IMR-90 (cell line): ENCODE results near the gene AGAP1. TPM values are rescaled to one million over a fixed set of nuclear protein-coding genes. Genes with fewer than 3 reads are reported as not detected.

Source experiments
- ATAC-seq: fragments of 200-7000 bp; cut with Tn5 transposase; 2 replicates; pipeline ENCODE4 v1.9.1; 2020; ENCODE audit warnings: low read depth, mild to moderate bottlenecking, moderate library complexity
- BruUV-seq: library from RNA; stranded (reverse); fragments of 400-500 nt; replicated peaks from 2 replicates; lab custom pipeline; 2021; lab: Mats Ljungman, UMichigan
- CTCF ChIA-PET: fragments of 300-600 bp; formaldehyde crosslinking; extraction: SDS; loops from one replicate; lab custom pipeline; 2021; ENCODE audit warnings: antibody characterized with exemption; lab: Yijun Ruan, JAX
- POLR2A ChIA-PET: fragments of 300-600 bp; sonication (Branson Sonifier 250); formaldehyde crosslinking; loops from one replicate; lab custom pipeline; 2022; ENCODE audit warnings: antibody characterized with exemption; ENCODE audit not compliant: unreplicated experiment; lab: Charles Lee
- DNase-seq: peaks from one replicate; pipeline ENCODE4 v3.0.0; 2013
- H2AFZ ChIP-seq: replicated peaks from 2 replicates; pipeline ENCODE3; 2013; ENCODE audit warnings: low read length, mild to moderate bottlenecking; ENCODE audit not compliant: poor library complexity
- H2AK5ac ChIP-seq: 2 replicates; pipeline ENCODE4 v1.6.1; 2013; ENCODE audit warnings: low read depth, low read length, inconsistent platforms
- H2AK9ac ChIP-seq: replicated peaks from 2 replicates; pipeline ENCODE3; 2013; ENCODE audit warnings: mild to moderate bottlenecking, low read depth, low read length, moderate library complexity; ENCODE audit not compliant: poor library complexity
- H2BK120ac ChIP-seq: 2 replicates; pipeline ENCODE4 v1.6.1; 2013; ENCODE audit warnings: low read depth, low read length, inconsistent platforms
- H2BK15ac ChIP-seq: 3 replicates; pipeline ENCODE4 v1.6.1; 2013; ENCODE audit warnings: low read depth, low read length, inconsistent platforms
- H2BK20ac ChIP-seq: 2 replicates; pipeline ENCODE4 v1.6.1; 2013; ENCODE audit warnings: low read depth, mild to moderate bottlenecking, inconsistent platforms, low read length, moderate library complexity
- H2BK5ac ChIP-seq: 2 replicates; pipeline ENCODE4 v1.6.1; 2013; ENCODE audit warnings: mild to moderate bottlenecking, low read depth, low read length, inconsistent platforms; ENCODE audit not compliant: poor library complexity, severe bottlenecking
- H3K14ac ChIP-seq: replicated peaks from 2 replicates; pipeline ENCODE4 v1.6.1; 2013; ENCODE audit warnings: low read depth, low read length, inconsistent platforms
- H3K18ac ChIP-seq: 2 replicates; pipeline ENCODE4 v1.6.1; 2013; ENCODE audit warnings: low read depth, low read length, control low read depth
- H3K23ac ChIP-seq: 2 replicates; pipeline ENCODE4 v1.6.1; 2013; ENCODE audit warnings: low read depth, low read length, inconsistent platforms
- H3K27ac ChIP-seq: 2 replicates; pipeline ENCODE4 v1.5.1; 2013; ENCODE audit warnings: mild to moderate bottlenecking, control low read depth, low read length; ENCODE audit not compliant: insufficient read depth
- H3K27me3 ChIP-seq: 2 replicates; pipeline ENCODE4 v1.6.1; 2013; ENCODE audit warnings: low read length; ENCODE audit not compliant: control insufficient read depth, insufficient read depth
- H3K36me3 ChIP-seq: 2 replicates; pipeline ENCODE4 v1.6.1; 2013; ENCODE audit warnings: low read length, mixed read lengths; ENCODE audit not compliant: control insufficient read depth, insufficient read depth
- H3K4ac ChIP-seq: 2 replicates; pipeline ENCODE4 v1.6.1; 2013; ENCODE audit warnings: low read depth, low read length, inconsistent platforms
- H3K4me1 ChIP-seq: 2 replicates; pipeline ENCODE4 v1.6.1; 2013; ENCODE audit warnings: low read length, mixed read lengths; ENCODE audit not compliant: control insufficient read depth, insufficient read depth
- H3K4me2 ChIP-seq: 2 replicates; pipeline ENCODE4 v1.6.1; 2013; ENCODE audit warnings: low read depth, mild to moderate bottlenecking, control low read depth, low read length, moderate library complexity
- H3K4me3 ChIP-seq: 2 replicates; pipeline ENCODE4 v1.5.1; 2013; ENCODE audit warnings: low read depth, mild to moderate bottlenecking, control low read depth, low read length, moderate library complexity; ENCODE audit not compliant: insufficient read depth
- H3K56ac ChIP-seq: 2 replicates; pipeline ENCODE4 v1.6.1; 2013; ENCODE audit warnings: low read length, inconsistent platforms; ENCODE audit not compliant: insufficient read depth; ENCODE audit errors: extremely low read depth
- H3K79me1 ChIP-seq, 2 experiments: 2 replicates each; pipeline ENCODE4 v1.6.1; 2013; ENCODE audit warnings: low read length in 2 of 2, inconsistent platforms in 1 of 2, low read depth in 1 of 2
- H3K9ac ChIP-seq: 2 replicates; pipeline ENCODE4 v1.6.1; 2013; ENCODE audit warnings: low read depth, low read length, control low read depth
- H3K9me1 ChIP-seq: 2 replicates; pipeline ENCODE4 v1.6.1; 2013; ENCODE audit warnings: low read length, inconsistent platforms; ENCODE audit not compliant: insufficient read depth
- H3K9me3 ChIP-seq: 2 replicates; pipeline ENCODE4 v1.6.1; 2013; ENCODE audit warnings: low read length; ENCODE audit not compliant: control insufficient read depth, insufficient read depth
- H4K20me1 ChIP-seq: 2 replicates; pipeline ENCODE4 v1.6.1; 2013; ENCODE audit warnings: low read length, inconsistent platforms; ENCODE audit not compliant: insufficient read depth
- H4K5ac ChIP-seq: 2 replicates; pipeline ENCODE4 v1.6.1; 2013; ENCODE audit warnings: mild to moderate bottlenecking, low read depth, low read length, control low read depth
- H4K8ac ChIP-seq, 2 experiments: 2 replicates each; pipeline ENCODE4 v1.6.1; 2013; ENCODE audit warnings: low read depth in 2 of 2, low read length in 2 of 2, control low read depth in 1 of 2, inconsistent platforms in 1 of 2
- H4K91ac ChIP-seq: 2 replicates; pipeline ENCODE4 v1.6.1; 2013; ENCODE audit warnings: low read depth, low read length, inconsistent platforms; ENCODE audit not compliant: insufficient read depth
- BHLHE40 ChIP-seq: fragments of 150-350 bp; IDR thresholded peaks from 2 replicates; pipeline ENCODE4 v1.6.1; 2016; ENCODE audit warnings: mild to moderate bottlenecking, low read depth, low read length
- CEBPB ChIP-seq: IDR thresholded peaks from 2 replicates; pipeline ENCODE4 v1.6.1; 2012; ENCODE audit warnings: low read depth, low read length, improper control_type of control experiment
- CHD1 ChIP-seq: IDR thresholded peaks from 2 replicates; pipeline ENCODE4 v1.6.1; 2012; ENCODE audit warnings: low read depth, low read length, improper control_type of control experiment
- ELK1 ChIP-seq: fragments of 150-350 bp; IDR thresholded peaks from 2 replicates; pipeline ENCODE4 v1.6.1; 2016; ENCODE audit warnings: low read depth, mild to moderate bottlenecking, low read length, moderate library complexity, borderline replicate concordance
- FOS ChIP-seq: fragments of 150-350 bp; IDR thresholded peaks from 2 replicates; pipeline ENCODE4 v1.6.1; 2016; ENCODE audit warnings: low read depth, low read length
- MAFK ChIP-seq: IDR thresholded peaks from 2 replicates; pipeline ENCODE4 v1.6.1; 2012; ENCODE audit warnings: low read depth, low read length, improper control_type of control experiment
- MAZ ChIP-seq: IDR thresholded peaks from 2 replicates; pipeline ENCODE4 v1.6.1; 2012; ENCODE audit warnings: low read depth, mild to moderate bottlenecking, low read length, improper control_type of control experiment, moderate library complexity, borderline replicate concordance
- MXI1 ChIP-seq: IDR thresholded peaks from 2 replicates; pipeline ENCODE4 v1.6.1; 2012; ENCODE audit warnings: low read depth, mild to moderate bottlenecking, low read length, moderate library complexity, borderline replicate concordance
- NFE2L2 ChIP-seq: fragments of 150-350 bp; IDR thresholded peaks from 2 replicates; pipeline ENCODE4 v1.6.1; 2016; ENCODE audit warnings: low read depth, mild to moderate bottlenecking, low read length
- POLR2A ChIP-seq: IDR thresholded peaks from 2 replicates; pipeline ENCODE4 v1.6.1; 2012; ENCODE audit warnings: mild to moderate bottlenecking, low read depth, low read length
- RAD21 ChIP-seq: IDR thresholded peaks from 2 replicates; pipeline ENCODE4 v1.6.1; 2012; ENCODE audit warnings: low read length, improper control_type of control experiment
- RCOR1 ChIP-seq: IDR thresholded peaks from 2 replicates; pipeline ENCODE4 v1.6.1; 2012; ENCODE audit warnings: mild to moderate bottlenecking, low read length, improper control_type of control experiment; ENCODE audit not compliant: insufficient replicate concordance
- RFX5 ChIP-seq: IDR thresholded peaks from 2 replicates; pipeline ENCODE4 v1.8.0; 2012; ENCODE audit warnings: low read depth, mild to moderate bottlenecking, low read length, moderate library complexity
- SMC3 ChIP-seq: fragments of 150-350 bp; IDR thresholded peaks from 2 replicates; pipeline ENCODE4 v1.6.1; 2016; ENCODE audit warnings: low read depth, mild to moderate bottlenecking, antibody characterized with exemption, low read length, moderate library complexity
- WGBS, 2 experiments: methylation state at CpG; one replicate each; pipeline versions ENCODE4 v1.1.5 to v1.1.7; 2013; ENCODE audit warnings: missing lambda C conversion rate in 2 of 2; ENCODE audit not compliant: insufficient read length in 1 of 2; ENCODE audit errors: extremely low coverage in 2 of 2; 5-methylcytosine and 5-hydroxymethylcytosine counted together
- dilution Hi-C: fragments of 300-500 bp; cut with HindIII; formaldehyde crosslinking; loops from one replicate; pipeline ENCODE4 v1.14.3; 2018; ENCODE audit warnings: low sequenced_read_pairs; ENCODE audit not compliant: unreplicated experiment
- in situ Hi-C: fragments of 300-500 bp; cut with MboI; formaldehyde crosslinking; loops from 3 replicates; pipeline ENCODE4 v1.14.3; 2019; ENCODE audit warnings: low sequenced_read_pairs, inconsistent platforms, mixed read lengths
- intact Hi-C: fragments of 100-400 bp; cut with micrococcal nuclease; formaldehyde crosslinking; loops from 2 replicates; pipeline ENCODE4 v1.10.0; 2022
- polyA plus RNA-seq, 3 experiments: library from polyadenylated mRNA; depleted of rRNA; stranded (reverse); fragments of >200 nt; gene quantifications; 2 replicates each; pipeline ENCODE4 v1.2.3, GENCODE V29; 2012; ENCODE audit warnings: low replicate concordance in 1 of 3
- total RNA-seq: library from RNA; depleted of rRNA; stranded (reverse); fragments of >200 nt; gene quantifications from 2 replicates; pipeline ENCODE4 v1.2.3, GENCODE V29; 2012
- TF ChIP-seq, protein P1 (sequence below): conservative IDR thresholded peaks from 2 replicates; pipeline ENCODE4 v1.5.1; 2012; ENCODE audit warnings: mild to moderate bottlenecking, low read depth, low read length, improper control_type of control experiment
- TF ChIP-seq, protein P2 (sequence below): fragments of 150-350 bp; IDR thresholded peaks from 2 replicates; pipeline ENCODE4 v1.6.1; 2017; ENCODE audit warnings: mild to moderate bottlenecking, antibody characterized with exemption, low read length, low read depth

AGAP1 gene
- total and polyA plus RNA-seq, 2 of the 4 experiments (the other 2 are of a cell fraction): 15.1 to 16.4 TPM

DNA sequence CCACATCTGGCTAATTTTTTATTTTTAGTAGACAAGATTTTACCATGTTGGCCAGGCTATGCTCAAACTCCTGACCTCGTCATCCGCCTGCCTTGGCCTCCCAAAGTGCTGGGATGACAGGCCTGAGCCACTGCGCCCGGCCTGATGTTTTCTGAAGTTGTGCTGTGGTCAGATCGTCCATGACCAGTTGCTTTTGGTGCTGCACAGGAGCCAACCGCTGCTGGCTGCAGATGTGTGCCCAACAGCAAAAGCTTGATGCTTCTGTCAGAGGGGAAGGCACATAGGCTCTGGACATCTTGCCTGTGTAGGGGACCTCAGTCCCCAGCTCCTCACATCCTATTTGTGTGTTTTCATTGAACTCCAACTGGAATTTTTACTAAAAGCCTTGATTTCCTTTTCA, 218.3 kb downstream of the AGAP1 start:
- no peak overlapping the region for H3K4me3 ChIP-seq
- H3K27ac ChIP-seq: no peak overlapping the region
- H3K9ac ChIP-seq: no peak overlapping the region
- H3K27me3 ChIP-seq: no peaks in the 10 kb centered on the region
- H3K4ac ChIP-seq: no peak overlapping the region
- DNase-seq (no peak), ATAC-seq (no peak)
- POLR2A ChIA-PET: no interaction called here
- intact Hi-C loops (no loop called here), in situ Hi-C loops (no loop called here), dilution Hi-C loops (no loop called here)
- CTCF ChIA-PET: no interaction called here
- H2BK5ac ChIP-seq: no peak overlapping the region
- no peak overlapping the region for H4K5ac ChIP-seq
- H2BK20ac ChIP-seq: no peak overlapping the region
- no peak for TF ChIP-seq MXI1
- TF ChIP-seq SMC3: no peak
- TF ChIP-seq POLR2A: no peak
- no peak for TF ChIP-seq CHD1
- no peak for TF ChIP-seq MAZ
- TF ChIP-seq, protein P1, sequence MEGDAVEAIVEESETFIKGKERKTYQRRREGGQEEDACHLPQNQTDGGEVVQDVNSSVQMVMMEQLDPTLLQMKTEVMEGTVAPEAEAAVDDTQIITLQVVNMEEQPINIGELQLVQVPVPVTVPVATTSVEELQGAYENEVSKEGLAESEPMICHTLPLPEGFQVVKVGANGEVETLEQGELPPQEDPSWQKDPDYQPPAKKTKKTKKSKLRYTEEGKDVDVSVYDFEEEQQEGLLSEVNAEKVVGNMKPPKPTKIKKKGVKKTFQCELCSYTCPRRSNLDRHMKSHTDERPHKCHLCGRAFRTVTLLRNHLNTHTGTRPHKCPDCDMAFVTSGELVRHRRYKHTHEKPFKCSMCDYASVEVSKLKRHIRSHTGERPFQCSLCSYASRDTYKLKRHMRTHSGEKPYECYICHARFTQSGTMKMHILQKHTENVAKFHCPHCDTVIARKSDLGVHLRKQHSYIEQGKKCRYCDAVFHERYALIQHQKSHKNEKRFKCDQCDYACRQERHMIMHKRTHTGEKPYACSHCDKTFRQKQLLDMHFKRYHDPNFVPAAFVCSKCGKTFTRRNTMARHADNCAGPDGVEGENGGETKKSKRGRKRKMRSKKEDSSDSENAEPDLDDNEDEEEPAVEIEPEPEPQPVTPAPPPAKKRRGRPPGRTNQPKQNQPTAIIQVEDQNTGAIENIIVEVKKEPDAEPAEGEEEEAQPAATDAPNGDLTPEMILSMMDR: no peak
- no peak for TF ChIP-seq RCOR1
- no peak for TF ChIP-seq NFE2L2
- no peak for TF ChIP-seq MAFK
- TF ChIP-seq CEBPB: no peak
- TF ChIP-seq ELK1: no peak
- TF ChIP-seq, protein P2, sequence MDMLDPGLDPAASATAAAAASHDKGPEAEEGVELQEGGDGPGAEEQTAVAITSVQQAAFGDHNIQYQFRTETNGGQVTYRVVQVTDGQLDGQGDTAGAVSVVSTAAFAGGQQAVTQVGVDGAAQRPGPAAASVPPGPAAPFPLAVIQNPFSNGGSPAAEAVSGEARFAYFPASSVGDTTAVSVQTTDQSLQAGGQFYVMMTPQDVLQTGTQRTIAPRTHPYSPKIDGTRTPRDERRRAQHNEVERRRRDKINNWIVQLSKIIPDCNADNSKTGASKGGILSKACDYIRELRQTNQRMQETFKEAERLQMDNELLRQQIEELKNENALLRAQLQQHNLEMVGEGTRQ: no peak
- TF ChIP-seq FOS: no peak
- TF ChIP-seq RFX5: no peak
- no peak for TF ChIP-seq RAD21
- TF ChIP-seq BHLHE40: no peak
- H4K8ac ChIP-seq: no peak overlapping the region
- H3K36me3 ChIP-seq: peaks cover 8% of the 10 kb centered on the region; the same call in 1 of the 2 replicates
- no TSS peak for BruUV-seq
- no peak overlapping the region for H4K91ac ChIP-seq
- H3K9me3 ChIP-seq: no peaks in the 10 kb centered on the region
- peaks cover 23% of the 10 kb centered on the region for H4K20me1 ChIP-seq
- peaks cover 25% of the 10 kb centered on the region for H3K9me1 ChIP-seq
- no peak overlapping the region for H2BK120ac ChIP-seq
- H2AK5ac ChIP-seq: no peak overlapping the region
- no peak overlapping the region for H3K4me2 ChIP-seq
- no peak overlapping the region for H3K56ac ChIP-seq
- H2BK15ac ChIP-seq: no peak overlapping the region
- H3K14ac ChIP-seq: no peak overlapping the region
- H2AFZ ChIP-seq: no peak overlapping the region
- H3K18ac ChIP-seq: no peak overlapping the region
- H3K23ac ChIP-seq: no peak overlapping the region
- peaks cover 4 to 27% of the 10 kb centered on the region in 2 experiments; a peak in 3 of 4 replicates for H3K79me1 ChIP-seq
- H3K4me1 ChIP-seq: peaks cover 9% of the 10 kb centered on the region
- WGBS, 2 experiments: 93% methylated on average over 5 of the region's 6 CpGs; no CpG with 5 or more reads in 1 of the 2 experiments
- H2AK9ac ChIP-seq: no peak overlapping the region
